ENCODE data around the gene FAM222B.

FAM222B gene

GRCh38 chr17:28765038-28765437 lies 77.6 kb downstream of the FAM222B start:
- DNase-seq, result no peak

GRCh38 chr17:28763804-28764266 lies 78.8 kb downstream of the FAM222B start:
- DNase-seq, result peak; percentile 73 to 85

GRCh38 chr17:28763137-28763799 lies 79.3 kb downstream of the FAM222B start:
- no peak for DNase-seq

GRCh38 chr17:28760601-28761562 lies 81.7 kb downstream of the FAM222B start:
- DNase-seq, result peak in 1 of 2 donors; percentile 36

GRCh38 chr17:28759256-28759865 lies 83.2 kb downstream of the FAM222B start:
- DNase-seq, result no peak

GRCh38 chr17:28758411-28759121 lies 84.0 kb downstream of the FAM222B start:
- no peak for DNase-seq

GRCh38 chr17:28756049-28756804 lies 86.4 kb downstream of the FAM222B start:
- DNase-seq, result no peak

- no peak for DNase-seq
Measured at GRCh38 chr17:28755486-28755885, 87.1 kb downstream of the FAM222B start.

GRCh38 chr17:28751600-28752366 lies 90.8 kb downstream of the FAM222B start:
- DNase-seq, result no peak

GRCh38 chr17:28750178-28751047 lies 92.2 kb downstream of the FAM222B start:
- DNase-seq, result peak; percentile 89 to 92

GRCh38 chr17:28749516-28750177 lies 92.9 kb downstream of the FAM222B start:
- no peak for DNase-seq

GRCh38 chr17:28748852-28749515 lies 93.6 kb downstream of the FAM222B start:
- DNase-seq, result no peak

GRCh38 chr17:28747801-28748750 lies 94.5 kb downstream of the FAM222B start:
- no peak for DNase-seq

- DNase-seq, result no peak
Measured at GRCh38 chr17:28747051-28747691, 95.4 kb downstream of the FAM222B start.

- DNase-seq, result no peak
Measured at GRCh38 chr17:28746611-28747050, 96.0 kb downstream of the FAM222B start.

- DNase-seq, result no peak
Measured at GRCh38 chr17:28745786-28746411, 96.7 kb downstream of the FAM222B start.

All from CD4-positive, alpha-beta T cell treated with Interleukin-1 beta for 1 hour (primary cell).